DLD1 (cell line): ENCODE data around the gene PCDHA1.
"Not testable (repeated sequence)": the region's sequence is repeated elsewhere in the genome, so short reads cannot be mapped to it uniquely, and the experiment has no call there.

ENCODE experiments used
- in situ Hi-C: cut with HindIII; loops from 2 replicates; pipeline ENCODE4 v1.10.0; 2017; ENCODE audit warnings: low sequenced_read_pairs

Gene PCDHA1

DNA sequence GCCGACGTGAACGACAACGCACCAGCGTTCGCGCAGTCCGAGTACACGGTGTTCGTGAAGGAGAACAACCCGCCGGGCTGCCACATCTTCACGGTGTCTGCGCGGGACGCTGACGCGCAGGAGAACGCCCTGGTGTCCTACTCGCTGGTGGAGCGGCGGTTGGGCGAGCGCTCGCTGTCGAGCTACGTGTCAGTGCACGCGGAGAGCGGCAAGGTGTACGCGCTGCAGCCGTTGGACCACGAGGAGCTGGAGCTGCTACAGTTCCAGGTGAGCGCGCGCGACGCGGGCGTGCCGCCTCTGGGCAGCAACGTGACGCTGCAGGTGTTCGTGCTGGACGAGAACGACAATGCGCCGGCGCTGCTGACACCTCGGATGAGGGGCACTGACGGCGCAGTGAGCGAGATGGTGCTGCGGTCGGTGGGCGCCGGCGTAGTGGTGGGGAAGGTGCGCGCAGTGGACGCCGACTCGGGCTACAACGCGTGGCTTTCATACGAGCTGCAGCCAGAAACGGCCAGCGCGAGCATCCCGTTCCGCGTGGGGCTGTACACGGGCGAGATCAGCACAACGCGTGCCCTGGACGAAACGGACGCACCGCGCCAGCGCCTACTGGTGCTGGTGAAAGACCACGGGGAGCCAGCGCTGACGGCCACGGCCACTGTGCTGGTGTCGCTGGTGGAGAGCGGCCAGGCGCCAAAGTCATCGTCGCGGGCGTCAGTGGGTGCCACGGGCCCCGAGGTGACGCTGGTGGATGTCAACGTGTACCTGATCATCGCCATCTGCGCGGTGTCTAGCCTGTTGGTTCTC, 64.1 kb downstream of the PCDHA1 start:
- in situ Hi-C loops = not testable (repeated sequence)

DNA sequence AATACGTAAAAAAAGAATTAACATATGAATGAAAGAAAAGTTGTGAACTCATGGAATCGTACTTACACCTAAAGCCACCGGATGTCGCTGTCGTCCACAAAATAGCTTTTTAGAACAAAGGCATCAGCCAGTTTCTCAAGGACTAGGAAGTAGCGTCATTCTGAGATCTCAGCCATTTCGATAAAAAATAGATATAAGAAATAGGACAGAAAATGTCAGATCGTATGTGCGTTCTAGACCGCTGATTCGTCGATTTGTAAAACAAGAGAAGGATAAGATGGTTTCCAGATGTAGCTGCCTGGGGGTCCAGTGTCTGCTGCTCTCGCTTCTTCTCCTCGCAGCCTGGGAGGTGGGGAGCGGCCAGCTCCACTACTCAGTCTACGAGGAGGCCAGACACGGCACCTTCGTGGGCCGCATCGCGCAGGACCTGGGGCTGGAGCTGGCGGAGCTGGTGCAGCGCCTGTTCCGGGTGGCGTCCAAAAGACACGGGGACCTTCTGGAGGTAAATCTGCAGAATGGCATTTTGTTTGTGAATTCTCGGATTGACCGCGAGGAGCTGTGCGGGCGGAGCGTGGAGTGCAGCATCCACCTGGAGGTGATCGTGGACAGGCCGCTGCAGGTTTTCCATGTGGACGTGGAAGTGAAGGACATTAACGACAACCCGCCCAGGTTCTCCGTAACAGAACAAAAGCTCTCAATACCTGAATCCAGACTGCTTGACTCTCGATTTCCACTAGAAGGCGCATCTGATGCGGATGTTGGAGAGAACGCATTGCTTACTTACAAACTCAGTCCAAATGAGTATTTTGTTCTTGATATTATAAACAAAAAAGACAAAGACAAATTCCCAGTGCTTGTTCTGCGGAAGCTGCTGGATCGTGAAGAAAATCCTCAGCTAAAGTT, 70.1 kb downstream of the PCDHA1 start, which contains the start of gene PCDHA10:
PCDHA10 (plus strand) TSS at position 126 of the 903 bp plus-strand sequence; CDS start at position 278, 152 bp downstream.
- in situ Hi-C loops = no loop called here

DNA sequence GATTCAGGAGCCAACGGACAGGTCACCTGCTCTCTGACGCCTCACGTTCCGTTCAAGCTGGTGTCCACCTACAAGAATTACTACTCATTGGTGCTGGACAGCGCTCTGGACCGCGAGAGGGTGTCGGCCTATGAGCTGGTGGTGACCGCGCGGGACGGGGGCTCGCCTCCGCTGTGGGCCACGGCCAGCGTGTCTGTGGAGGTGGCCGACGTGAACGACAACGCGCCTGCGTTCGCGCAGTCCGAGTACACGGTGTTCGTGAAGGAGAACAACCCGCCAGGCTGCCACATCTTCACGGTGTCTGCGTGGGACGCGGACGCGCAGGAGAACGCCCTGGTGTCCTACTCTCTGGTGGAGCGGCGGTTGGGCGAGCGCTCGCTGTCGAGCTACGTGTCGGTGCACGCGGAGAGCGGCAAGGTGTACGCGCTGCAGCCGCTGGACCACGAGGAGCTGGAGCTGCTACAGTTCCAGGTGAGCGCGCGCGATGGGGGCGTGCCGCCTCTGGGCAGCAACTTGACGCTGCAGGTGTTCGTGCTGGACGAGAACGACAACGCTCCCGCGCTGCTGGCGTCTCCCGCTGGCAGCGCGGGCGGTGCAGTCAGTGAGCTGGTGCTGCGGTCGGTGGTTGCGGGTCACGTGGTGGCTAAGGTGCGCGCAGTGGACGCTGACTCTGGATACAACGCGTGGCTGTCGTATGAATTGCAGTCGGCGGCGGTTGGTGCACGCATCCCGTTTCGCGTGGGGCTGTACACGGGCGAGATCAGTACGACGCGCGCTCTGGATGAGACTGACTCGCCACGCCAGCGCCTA, 71.4 kb downstream of the PCDHA1 start:
- in situ Hi-C loops = no loop called here

DNA sequence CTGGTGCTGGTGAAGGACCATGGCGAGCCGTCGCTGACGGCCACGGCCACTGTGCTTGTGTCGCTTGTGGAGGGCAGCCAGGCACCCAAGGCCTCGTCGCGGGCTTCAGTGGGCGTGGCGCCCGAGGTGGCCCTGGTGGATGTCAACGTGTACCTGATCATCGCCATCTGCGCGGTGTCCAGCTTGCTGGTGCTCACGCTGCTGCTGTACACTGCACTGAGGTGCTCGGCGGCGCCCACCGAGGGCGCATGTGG, 72.0 kb downstream of the PCDHA1 start:
- in situ Hi-C loops = no loop called here

DNA sequence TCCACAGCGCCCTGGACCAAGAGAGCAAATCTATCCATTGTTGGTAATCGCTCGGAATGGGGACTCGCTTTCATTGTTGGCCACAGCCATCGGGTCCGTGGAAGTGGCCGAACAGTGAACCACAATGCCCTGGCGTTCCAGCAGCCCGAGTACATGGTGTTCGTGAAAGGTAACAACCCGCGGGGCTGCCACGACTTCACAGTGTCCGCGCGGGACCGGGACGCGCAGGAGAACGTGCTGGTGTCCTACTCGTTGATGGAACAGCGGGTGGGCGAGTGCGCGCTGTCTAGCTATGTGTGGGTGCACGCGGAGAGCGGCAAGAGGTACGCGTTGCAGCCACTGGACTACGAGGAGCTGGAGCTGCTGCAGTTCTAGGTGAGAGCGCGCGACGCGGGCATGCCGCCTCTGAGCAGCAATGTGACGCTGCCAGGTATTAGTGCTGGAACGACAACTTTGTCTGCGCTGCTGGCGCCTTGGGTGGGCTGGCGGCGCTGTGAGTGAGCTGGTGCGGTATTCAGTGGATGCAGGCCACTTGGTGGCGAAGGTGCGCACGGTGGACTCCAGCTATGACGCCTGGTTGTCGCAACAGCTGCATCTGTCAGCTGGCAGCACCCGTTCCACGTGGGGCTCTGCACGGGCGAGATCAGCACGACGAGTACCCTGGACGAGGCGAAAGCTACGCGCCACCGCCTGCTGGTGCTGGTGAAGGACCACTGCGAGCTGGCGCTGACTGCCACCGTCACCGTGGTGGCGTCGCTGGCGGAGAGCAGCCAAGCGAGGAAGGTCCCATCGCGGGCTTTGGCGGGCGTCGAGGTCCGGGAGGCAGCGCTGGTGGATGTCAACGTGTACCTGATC, 76.7 kb downstream of the PCDHA1 start:
- in situ Hi-C loops = no loop called here

DNA sequence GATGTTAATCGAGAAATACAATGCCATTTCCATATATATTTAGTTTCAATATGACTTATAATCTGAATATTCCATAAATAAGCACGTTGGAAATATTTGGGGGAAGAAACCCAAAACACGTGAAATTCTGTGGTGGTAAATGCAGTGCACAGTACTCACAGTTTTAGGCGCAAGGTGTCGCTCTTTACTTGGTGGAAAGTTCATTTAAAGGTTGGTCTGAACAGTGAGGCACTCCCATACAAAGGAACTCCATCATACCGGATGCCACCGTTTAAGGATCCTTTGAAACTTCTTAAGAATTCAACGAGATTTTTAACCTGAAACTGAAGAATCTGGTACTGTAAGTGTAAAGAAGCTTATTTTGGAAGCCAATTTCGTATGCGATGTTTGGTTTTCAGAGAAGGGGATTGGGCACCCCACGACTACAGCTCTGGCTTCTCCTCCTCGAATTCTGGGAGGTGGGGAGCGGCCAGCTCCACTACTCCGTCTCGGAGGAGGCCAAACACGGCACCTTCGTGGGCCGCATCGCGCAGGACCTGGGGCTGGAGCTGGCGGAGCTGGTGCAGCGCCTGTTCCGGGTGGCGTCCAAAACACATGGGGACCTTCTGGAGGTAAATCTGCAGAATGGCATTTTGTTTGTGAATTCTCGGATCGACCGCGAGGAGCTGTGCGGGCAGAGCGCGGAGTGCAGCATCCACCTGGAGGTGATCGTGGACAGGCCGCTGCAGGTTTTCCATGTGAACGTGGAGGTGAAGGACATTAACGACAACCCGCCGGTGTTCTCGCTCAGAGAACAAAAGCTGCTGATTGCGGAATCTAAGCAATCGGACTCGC, 83.0 kb downstream of the PCDHA1 start, which contains the start of gene PCDHA11:
PCDHA11 (plus strand) TSS at position 237 of the 834 bp plus-strand sequence; CDS start at position 384, 147 bp downstream.
- in situ Hi-C loops = no loop called here

DNA sequence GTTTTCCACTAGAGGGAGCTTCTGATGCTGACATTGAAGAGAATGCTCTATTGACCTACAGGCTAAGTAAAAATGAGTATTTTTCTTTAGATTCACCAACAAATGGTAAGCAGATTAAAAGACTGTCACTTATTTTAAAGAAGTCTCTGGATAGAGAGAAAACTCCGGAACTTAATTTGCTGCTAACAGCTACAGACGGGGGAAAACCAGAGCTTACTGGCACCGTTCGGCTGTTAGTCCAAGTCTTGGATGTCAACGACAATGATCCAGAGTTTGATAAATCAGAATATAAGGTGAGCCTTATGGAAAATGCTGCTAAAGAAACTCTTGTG, 83.6 kb downstream of the PCDHA1 start:
- in situ Hi-C loops = no loop called here

DNA sequence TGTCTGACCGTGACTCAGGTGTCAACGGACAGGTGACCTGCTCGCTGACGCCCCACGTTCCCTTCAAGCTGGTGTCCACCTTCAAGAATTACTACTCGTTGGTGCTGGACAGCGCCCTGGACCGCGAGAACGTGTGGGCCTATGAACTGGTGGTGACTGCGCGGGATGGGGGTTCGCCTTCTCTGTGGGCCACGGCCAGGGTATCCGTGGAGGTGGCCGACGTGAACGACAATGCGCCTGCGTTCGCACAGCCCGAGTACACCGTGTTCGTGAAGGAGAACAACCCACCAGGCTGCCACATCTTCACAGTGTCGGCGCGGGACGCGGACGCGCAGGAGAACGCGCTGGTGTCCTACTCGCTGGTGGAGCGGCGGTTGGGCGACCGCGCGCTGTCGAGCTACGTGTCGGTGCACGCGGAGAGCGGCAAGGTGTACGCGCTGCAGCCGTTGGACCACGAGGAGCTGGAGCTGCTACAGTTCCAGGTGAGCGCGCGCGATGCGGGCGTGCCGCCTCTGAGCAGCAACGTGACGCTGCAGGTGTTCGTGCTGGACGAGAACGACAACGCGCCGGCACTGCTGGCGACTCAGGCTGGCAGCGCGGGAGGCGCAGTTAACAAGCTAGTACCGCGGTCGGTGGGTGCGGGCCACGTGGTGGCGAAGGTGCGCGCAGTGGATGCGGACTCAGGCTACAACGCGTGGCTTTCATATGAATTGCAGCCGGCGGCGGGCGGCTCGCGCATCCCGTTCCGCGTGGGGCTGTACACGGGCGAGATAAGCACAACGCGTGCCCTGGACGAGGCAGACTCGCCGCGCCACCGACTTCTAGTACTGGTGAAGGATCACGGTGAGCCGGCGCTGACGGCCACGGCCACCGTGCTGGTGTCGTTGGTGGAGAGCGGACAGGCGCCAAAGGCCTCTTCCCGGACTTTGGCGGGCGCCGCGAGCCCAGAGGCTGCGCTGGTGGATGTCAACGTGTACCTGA, 84.6 kb downstream of the PCDHA1 start:
- in situ Hi-C loops = no loop called here

DNA sequence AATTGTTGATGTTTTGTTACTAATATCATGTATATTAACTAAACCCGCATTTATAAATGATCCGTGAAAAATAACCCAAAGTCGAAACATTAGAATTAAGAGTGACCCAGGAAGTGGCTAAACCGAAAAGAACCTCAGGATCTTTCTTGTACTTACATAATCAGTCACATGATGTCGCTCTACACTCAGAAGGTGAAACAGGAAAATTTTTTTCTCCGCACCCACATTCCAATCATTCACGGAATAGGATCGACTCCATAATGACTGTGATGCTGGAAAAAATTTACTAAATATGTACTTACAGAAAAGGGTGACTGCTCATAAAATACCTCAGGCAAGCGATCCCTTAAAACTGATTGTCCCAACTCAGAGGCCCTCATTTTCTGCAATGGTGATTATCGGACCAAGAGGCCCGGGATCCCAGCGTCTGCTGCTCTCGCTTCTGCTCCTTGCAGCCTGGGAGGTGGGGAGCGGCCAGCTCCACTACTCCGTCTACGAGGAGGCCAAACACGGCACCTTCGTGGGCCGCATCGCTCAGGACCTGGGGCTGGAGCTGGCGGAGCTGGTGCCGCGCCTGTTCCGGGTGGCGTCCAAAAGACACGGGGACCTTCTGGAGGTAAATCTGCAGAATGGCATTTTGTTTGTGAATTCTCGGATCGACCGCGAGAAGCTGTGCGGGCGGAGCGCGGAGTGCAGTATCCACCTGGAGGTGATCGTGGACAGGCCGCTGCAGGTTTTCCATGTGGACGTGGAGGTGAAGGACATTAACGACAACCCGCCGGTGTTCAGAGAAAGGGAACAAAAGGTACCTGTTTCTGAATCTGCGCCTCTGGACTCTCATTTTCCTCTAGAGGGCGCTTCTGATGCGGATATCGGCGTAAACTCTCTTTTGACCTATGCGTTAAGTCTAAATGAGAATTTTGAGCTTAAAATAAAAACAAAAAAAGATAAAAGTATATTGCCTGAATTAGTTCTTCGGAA, 89.4 kb downstream of the PCDHA1 start, which contains the start of gene PCDHA12:
PCDHA12 (plus strand) TSS at position 224 of the 981 bp plus-strand sequence; CDS start at position 389, 165 bp downstream.
- in situ Hi-C loops = no loop called here

DNA sequence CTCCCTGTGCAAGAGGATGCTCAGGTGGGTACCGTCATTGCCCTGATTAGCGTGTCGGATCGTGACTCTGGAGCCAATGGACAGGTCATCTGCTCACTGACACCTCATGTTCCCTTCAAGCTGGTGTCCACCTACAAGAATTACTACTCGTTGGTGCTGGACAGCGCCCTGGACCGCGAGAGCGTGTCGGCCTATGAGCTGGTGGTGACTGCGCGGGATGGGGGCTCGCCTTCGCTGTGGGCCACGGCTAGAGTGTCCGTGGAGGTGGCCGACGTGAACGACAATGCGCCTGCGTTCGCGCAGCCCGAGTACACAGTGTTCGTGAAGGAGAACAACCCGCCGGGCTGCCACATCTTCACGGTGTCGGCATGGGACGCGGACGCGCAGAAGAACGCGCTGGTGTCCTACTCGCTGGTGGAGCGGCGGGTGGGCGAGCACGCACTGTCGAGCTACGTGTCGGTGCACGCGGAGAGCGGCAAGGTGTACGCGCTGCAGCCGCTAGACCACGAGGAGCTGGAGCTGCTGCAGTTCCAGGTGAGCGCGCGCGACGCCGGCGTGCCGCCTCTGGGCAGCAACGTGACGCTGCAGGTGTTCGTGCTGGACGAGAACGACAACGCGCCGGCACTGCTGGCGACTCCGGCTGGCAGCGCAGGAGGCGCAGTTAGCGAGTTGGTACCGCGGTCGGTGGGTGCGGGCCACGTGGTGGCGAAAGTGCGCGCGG, 90.8 kb downstream of the PCDHA1 start:
- in situ Hi-C loops = not testable (repeated sequence)

DNA sequence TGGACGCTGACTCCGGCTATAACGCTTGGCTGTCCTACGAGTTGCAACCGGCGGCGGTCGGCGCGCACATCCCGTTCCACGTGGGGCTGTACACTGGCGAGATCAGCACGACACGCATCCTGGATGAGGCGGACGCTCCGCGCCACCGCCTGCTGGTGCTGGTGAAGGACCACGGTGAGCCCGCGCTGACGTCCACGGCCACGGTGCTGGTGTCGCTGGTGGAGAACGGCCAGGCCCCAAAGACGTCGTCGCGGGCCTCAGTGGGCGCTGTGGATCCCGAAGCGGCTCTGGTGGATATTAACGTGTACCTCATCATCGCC, 91.3 kb downstream of the PCDHA1 start:
- in situ Hi-C loops = no loop called here

DNA sequence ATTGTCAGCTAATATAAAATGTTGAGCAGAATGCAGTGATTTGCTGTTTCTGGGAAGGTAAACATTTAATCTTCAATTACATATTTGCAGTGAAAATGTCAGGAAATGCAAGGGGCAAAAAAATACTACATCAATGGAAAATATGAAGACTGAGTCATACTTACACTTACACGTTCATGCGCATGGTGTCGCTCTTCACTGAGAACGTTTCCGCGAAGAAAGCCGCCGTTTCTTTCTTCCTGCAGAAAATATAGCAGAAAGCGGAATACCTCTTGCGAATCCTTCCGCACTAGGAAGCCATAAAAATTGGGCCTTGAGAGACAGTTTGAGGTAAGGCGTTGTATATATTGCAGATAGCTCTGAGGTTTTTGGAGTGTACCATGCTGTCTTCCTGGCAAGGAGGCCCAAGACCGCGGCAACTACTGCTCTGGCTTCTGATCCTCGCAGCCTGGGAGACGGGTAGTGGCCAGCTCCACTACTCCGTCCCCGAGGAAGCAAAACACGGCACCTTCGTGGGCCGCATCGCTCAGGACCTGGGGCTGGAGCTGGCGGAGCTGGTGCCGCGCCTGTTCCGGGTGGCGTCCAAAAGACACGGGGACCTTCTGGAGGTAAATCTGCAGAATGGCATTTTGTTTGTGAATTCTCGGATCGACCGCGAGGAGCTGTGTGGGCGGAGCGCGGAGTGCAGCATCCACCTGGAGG, 96.1 kb downstream of the PCDHA1 start, which contains the start of gene PCDHA13:
PCDHA13 (plus strand) TSS at position 236 of the 702 bp plus-strand sequence; CDS start at position 381, 145 bp downstream.
- in situ Hi-C loops = no loop called here

DNA sequence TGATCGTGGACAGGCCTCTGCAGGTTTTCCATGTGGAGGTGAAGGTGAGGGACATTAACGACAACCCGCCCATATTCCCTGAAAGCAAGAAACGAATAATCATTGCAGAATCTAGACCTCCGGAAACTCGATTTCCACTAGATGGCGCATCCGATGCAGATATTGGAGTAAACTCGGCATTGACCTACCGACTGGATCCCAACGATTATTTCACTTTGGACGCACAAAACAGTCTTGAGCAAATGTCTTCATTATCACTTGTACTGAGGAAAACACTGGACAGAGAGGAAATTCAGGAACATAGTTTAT, 96.6 kb downstream of the PCDHA1 start:
- in situ Hi-C loops = no loop called here

DNA sequence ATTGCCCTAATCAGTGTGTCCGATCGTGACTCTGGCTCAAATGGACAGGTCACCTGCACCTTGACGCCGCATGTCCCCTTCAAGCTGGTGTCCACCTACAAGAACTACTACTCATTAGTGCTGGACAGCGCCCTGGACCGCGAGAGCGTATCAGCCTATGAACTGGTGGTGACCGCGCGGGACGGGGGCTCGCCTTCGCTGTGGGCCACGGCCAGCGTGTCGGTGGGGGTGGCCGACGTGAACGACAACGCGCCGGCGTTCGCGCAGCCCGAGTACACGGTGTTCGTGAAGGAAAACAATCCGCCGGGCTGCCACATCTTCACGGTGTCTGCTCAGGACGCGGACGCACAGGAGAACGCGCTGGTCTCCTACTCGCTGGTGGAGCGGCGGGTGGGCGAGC, 97.4 kb downstream of the PCDHA1 start:
- in situ Hi-C loops = no loop called here

DNA sequence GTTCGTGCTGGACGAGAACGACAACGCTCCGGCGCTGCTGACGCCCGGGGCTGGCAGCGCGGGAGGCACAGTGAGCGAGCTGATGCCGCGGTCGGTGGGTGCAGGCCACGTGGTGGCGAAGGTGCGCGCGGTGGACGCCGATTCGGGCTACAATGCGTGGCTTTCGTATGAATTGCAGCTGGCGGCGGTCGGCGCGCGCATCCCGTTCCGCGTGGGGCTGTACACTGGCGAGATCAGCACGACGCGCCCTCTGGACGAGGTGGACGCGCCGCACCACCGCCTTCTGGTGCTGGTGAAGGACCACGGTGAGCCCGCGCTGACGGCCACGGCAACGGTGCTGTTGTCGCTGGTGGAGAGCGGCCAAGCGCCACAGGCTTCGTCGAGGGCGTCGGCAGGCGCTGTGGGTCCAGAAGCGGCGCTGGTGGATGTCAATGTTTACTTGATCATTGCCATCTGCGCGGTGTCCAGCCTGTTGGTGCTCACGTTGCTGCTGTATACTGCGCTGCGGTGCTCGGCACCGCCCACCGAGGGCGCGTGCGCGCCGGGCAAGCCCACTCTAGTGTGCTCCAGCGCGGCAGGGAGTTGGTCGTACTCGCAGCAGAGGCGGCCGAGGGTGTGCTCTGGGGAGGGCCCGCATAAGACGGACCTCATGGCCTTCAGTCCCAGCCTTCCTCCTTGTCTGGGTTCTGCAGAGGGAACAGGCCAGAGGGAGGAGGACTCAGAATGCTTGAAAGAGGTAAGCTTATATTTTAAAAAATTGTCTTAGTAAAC, 98.2 kb downstream of the PCDHA1 start:
- in situ Hi-C loops = no loop called here
